HepG2 (cell line): Measurements from ENCODE around the gene MVB12A. TPM values are rescaled to one million over a fixed set of nuclear protein-coding genes. Genes with fewer than 3 reads are reported as not detected.

ENCODE experiments used
- CCAR2 ChIP-seq: fragments of 200-400 bp; formaldehyde crosslinking; optimal IDR thresholded peaks from 2 replicates; pipeline ENCODE3; 2018; ENCODE audit warnings: low read depth, mild to moderate bottlenecking, low read length, moderate library complexity
- E2F2 ChIP-seq: sonication (generic); formaldehyde crosslinking; IDR thresholded peaks from 2 replicates; pipeline ENCODE4 v1.4.0; 2020; ENCODE audit warnings: missing genetic modification reagents, borderline replicate concordance
- HDAC2 ChIP-seq: sonication (generic); formaldehyde crosslinking; IDR thresholded peaks from 2 replicates; pipeline ENCODE4 v1.4.0; 2020; ENCODE audit warnings: missing genetic modification reagents
- HMGXB3 ChIP-seq: sonication (generic); formaldehyde crosslinking; IDR thresholded peaks from 2 replicates; pipeline ENCODE4 v1.4.0; 2020; ENCODE audit warnings: missing genetic modification reagents, borderline replicate concordance
- HMGXB4 ChIP-seq, 2 experiments: sonication (generic) in 1 of 2; formaldehyde crosslinking in 1 of 2; IDR thresholded peaks; 2 replicates each; pipeline versions ENCODE4 v1.4.0 to v1.6.1; 2018 to 2020; ENCODE audit warnings: missing genetic modification reagents in 2 of 2, borderline replicate concordance in 1 of 2, low read depth in 1 of 2, mild to moderate bottlenecking in 1 of 2, missing biosample characterization in 1 of 2
- SALL1 ChIP-seq: sonication (generic); formaldehyde crosslinking; IDR thresholded peaks from 2 replicates; pipeline ENCODE4 v1.8.0; 2022; ENCODE audit warnings: mild to moderate bottlenecking, missing genetic modification reagents
- THAP7 ChIP-seq: sonication (generic); formaldehyde crosslinking; IDR thresholded peaks from 2 replicates; pipeline ENCODE4 v1.8.1; 2023; ENCODE audit warnings: mild to moderate bottlenecking, missing genetic modification reagents
- TSC22D2 ChIP-seq: sonication (generic); formaldehyde crosslinking; IDR thresholded peaks from 2 replicates; pipeline ENCODE4 v1.5.1; 2020; ENCODE audit warnings: missing genetic modification reagents, mild to moderate bottlenecking, borderline replicate concordance
- ZNF230 ChIP-seq: sonication (generic); formaldehyde crosslinking; IDR thresholded peaks from 2 replicates; pipeline ENCODE4 v1.4.0; 2020; ENCODE audit warnings: mild to moderate bottlenecking, missing genetic modification reagents
- ZNF326 ChIP-seq: sonication (generic); formaldehyde crosslinking; IDR thresholded peaks from 2 replicates; pipeline ENCODE4 v1.4.0; 2020; ENCODE audit warnings: missing genetic modification reagents, borderline replicate concordance
- ZNF431 ChIP-seq: sonication (generic); formaldehyde crosslinking; IDR thresholded peaks from 2 replicates; pipeline ENCODE4 v1.9.0; 2022; ENCODE audit warnings: missing genetic modification reagents, low read depth, mild to moderate bottlenecking, borderline replicate concordance
- ZNF512B ChIP-seq: sonication (generic); formaldehyde crosslinking; IDR thresholded peaks from 2 replicates; pipeline ENCODE4 v1.5.1; 2020; ENCODE audit warnings: missing genetic modification reagents, mild to moderate bottlenecking, borderline replicate concordance
- ZNF567 ChIP-seq: sonication (generic); formaldehyde crosslinking; IDR thresholded peaks from 2 replicates; pipeline ENCODE4 v1.8.1; 2023; ENCODE audit warnings: mild to moderate bottlenecking, missing genetic modification reagents, borderline replicate concordance
- ZNF746 ChIP-seq: sonication (generic); formaldehyde crosslinking; IDR thresholded peaks from 2 replicates; pipeline ENCODE4 v1.8.0; 2022; ENCODE audit warnings: mild to moderate bottlenecking, missing genetic modification reagents
- ZNF781 ChIP-seq: sonication (generic); formaldehyde crosslinking; IDR thresholded peaks from 2 replicates; pipeline ENCODE4 v1.5.1; 2020; ENCODE audit warnings: borderline replicate concordance, mild to moderate bottlenecking, missing genetic modification reagents; ENCODE audit errors: not compliant biosample characterization
- polyA plus RNA-seq, 8 experiments: library from polyadenylated mRNA; depleted of rRNA in 3 of 8; stranded (reverse) in 7 of 8; unstranded in 1 of 8; fragments of >200 nt; fragmentation: Illumina TruSeq in 4 of 8; extraction: Trizol in 4 of 8; gene quantifications; 2 replicates each; pipeline versions ENCODE4 v1.2.1 to v1.2.3, GENCODE V29; 2011 to 2016; ENCODE audit warnings: low read depth in 4 of 8, missing spikeins in 1 of 8, mixed read lengths in 1 of 8; ENCODE audit not compliant: insufficient read depth in 1 of 8
- total RNA-seq, 5 experiments: library from RNA; depleted of rRNA; stranded (reverse); fragments of >200 nt; fragmentation: Illumina TruSeq; extraction: Trizol; gene quantifications; 2 replicates each; pipeline ENCODE4 v1.2.3, GENCODE V29; 2016; ENCODE audit warnings: low read depth in 1 of 5

Gene MVB12A
- total and polyA plus RNA-seq, 2 of the 13 experiments (the other 11 are each of a cell fraction or from before 2014, with no cell fraction given) = 35.7 to 36.1 TPM

GRCh38 chr19:17470068-17470841 is 50.4 kb downstream of the MVB12A start, which contains the start of gene SLC27A1 (continued):
- 0 out of 4 replicates have a peak, but pooled peaks of 1 of the 2 experiments have one; percentile 39 for TF ChIP-seq HMGXB4 (CRISPR knock-in tag; IDR thresholded peaks at IDR 0.05; ENCODE audit: borderline replicate concordance in 1 of 2, low read depth in 1 of 2)
- TF ChIP-seq ZNF326 (CRISPR knock-in tag) = no peak
- TF ChIP-seq ZNF567 = no peak
- TF ChIP-seq ZNF431 = no peak
- no peak for TF ChIP-seq ZNF746 (CRISPR knock-in tag)
- no peak for TF ChIP-seq ZNF512B
- no peak for TF ChIP-seq TSC22D2 (CRISPR knock-in tag)
- TF ChIP-seq CCAR2 = no peak
- no peak for TF ChIP-seq HMGXB3
- TF ChIP-seq HDAC2 (CRISPR knock-in tag) = no peak
- peak; percentile 24; the same call in 1 of the 2 replicates for TF ChIP-seq SALL1 (CRISPR knock-in tag)
- no peak for TF ChIP-seq THAP7 (CRISPR knock-in tag)
- no peak for TF ChIP-seq ZNF230
- TF ChIP-seq ZNF781 (CRISPR knock-in tag) = no peak
- TF ChIP-seq E2F2 (CRISPR knock-in tag) = no peak
